Ovary (tissue), 9 donors: ENCODE results near the gene LRRC32. TPM values are rescaled to one million over a fixed set of nuclear protein-coding genes. Genes with fewer than 3 reads are reported as not detected.

Source experiments
- DNase-seq, 5 donors: peaks; one replicate each; pipeline ENCODE4 v3.0.0-alpha.2; 2019 to 2020
- H3K27ac ChIP-seq, 2 donors: fragments of 200-600 bp; one replicate each; pipeline versions ENCODE4 v1.5.1 to v1.8.0; 2019 to 2022
- H3K27me3 ChIP-seq: fragments of 200-600 bp; one replicate; pipeline ENCODE4 v1.8.0; 2022
- H3K36me3 ChIP-seq: fragments of 200-600 bp; sonication (generic); one replicate; pipeline ENCODE4 v1.5.1; 2019
- H3K4me1 ChIP-seq: one replicate; pipeline ENCODE4 v1.8.1; 2013; ENCODE audit warnings: mild to moderate bottlenecking, moderate library complexity; ENCODE audit not compliant: insufficient read depth
- H3K4me3 ChIP-seq: fragments of 200-600 bp; sonication (generic); one replicate; pipeline ENCODE4 v1.5.1; 2017
- H3K9me3 ChIP-seq, 2 donors: fragments of 200-600 bp in 1 of 2; sonication (generic) in 1 of 2; one replicate each; pipeline versions ENCODE4 v1.5.1 to v1.8.1; 2013 to 2019; ENCODE audit warnings: mild to moderate bottlenecking in 1 of 2, moderate library complexity in 1 of 2
- CTCF ChIP-seq, 3 donors: fragments of 450-650 bp in 2 of 3; fragments of 200-600 bp in 1 of 3; IDR thresholded peaks; one replicate each; pipeline versions ENCODE4 v1.5.1 to v1.8.0; 2016 to 2022; ENCODE audit warnings: antibody characterized with exemption in 3 of 3, mild to moderate bottlenecking in 1 of 3
- EP300 ChIP-seq: sonication (generic); formaldehyde crosslinking; IDR thresholded peaks from one replicate; pipeline ENCODE4 v1.6.1; 2017; ENCODE audit warnings: antibody characterized with exemption
- POLR2A ChIP-seq: fragments of 450-650 bp; IDR thresholded peaks from one replicate; pipeline ENCODE4 v1.6.1; 2017; ENCODE audit warnings: antibody characterized with exemption, mild to moderate bottlenecking, moderate library complexity
- WGBS, 3 donors: extraction: QIAGEN DNeasy Blood & Tissue Kit in 1 of 3; methylation state at CpG; one replicate each; pipeline versions ENCODE4 v1.1.5 to v1.1.7; 2013 to 2017; 5-methylcytosine and 5-hydroxymethylcytosine counted together
- intact Hi-C, 4 donors: fragments of 100-400 bp; cut with DNase I; formaldehyde crosslinking; loops; one replicate each; pipeline versions ENCODE4 v1.11.0 to v1.15.1; 2022 to 2023
- polyA plus RNA-seq, 2 donors: library from polyadenylated mRNA; stranded (reverse); fragments of 200-250 nt in 1 of 2; fragments of 350-450 nt in 1 of 2; fragmentation: Illumina TruSeq in 1 of 2; extraction: RNeasy Lipid Tissue Mini Kit (QIAGEN cat#74804) in 1 of 2; gene quantifications; one replicate each; pipeline ENCODE4 v1.2.3, GENCODE V29; 2013 to 2014
- total RNA-seq, 7 donors: library from RNA; depleted of rRNA in 2 of 7; stranded (reverse); fragments of >200 nt in 2 of 7; fragmentation: NEBNext Ultra II Directional in 3 of 7; extraction: Animal tissue kit (Norgen Biotek cat#: 25700) in 3 of 7; gene quantifications; one replicate each; pipeline versions ENCODE4 v1.1.0 to v1.2.4, GENCODE V29; 2016 to 2023
- donor health status: DM: no; HTN: no; CAD: no; lungs with moderate emphysema.
- donor health status: DM: no; HTN: no; CAD: no.
- donor health status: Bipolar disorder and iron deficiency.
- donor health status: DM: yes; HTN: yes; CAD: no.
- donor health status: DM: no; HTN: no; CAD: no.
- donor health status: DM: yes; HTN: yes; CAD: no.

LRRC32 gene
- total and polyA plus RNA-seq, 9 donors = 3.2 to 47.1 (median 29.5) TPM

GRCh38 chr11:76706667-76707066 lies 36.1 kb upstream of the LRRC32 start:
- Histone ChIP-seq H3K36me3 (no peaks in the 10 kb centered on the region), H3K27me3 (no peaks in the 10 kb centered on the region), H3K9me3 (no peaks in the 10 kb centered on the region), H3K4me3 (no peak overlapping the region), H3K4me1 (no peaks in the 10 kb centered on the region), H3K27ac (no peak overlapping the region)
- 88 to 94% (median 89%) methylated on average over 5 of the region's 5 CpGs for WGBS, 3 donors
- TF ChIP-seq CTCF (IDR thresholded peaks at IDR 0.05) = no peak
- no peak for TF ChIP-seq POLR2A
- TF ChIP-seq EP300 = no peak
- no peak for DNase-seq
- intact Hi-C loops = no loop called here

- Histone ChIP-seq H3K27me3 (no peaks in the 10 kb centered on the region), H3K4me1 (no peaks in the 10 kb centered on the region), H3K9me3 (no peaks in the 10 kb centered on the region), H3K4me3 (no peak overlapping the region), H3K36me3 (no peaks in the 10 kb centered on the region), H3K27ac (no peak overlapping the region)
- TF ChIP-seq EP300 (no peak), CTCF (IDR thresholded peaks at IDR 0.05) (no peak)
- 93 to 97% (median 93%) methylated on average over 5 of the region's 5 CpGs for WGBS, 3 donors
- intact Hi-C loops = no loop called here
- no peak for DNase-seq
These were observed 35.3 kb upstream of the LRRC32 start for GRCh38 chr11:76705826-76706225.

- Histone ChIP-seq H3K4me3 (no peak overlapping the region), H3K36me3 (no peaks in the 10 kb centered on the region), H3K4me1 (no peaks in the 10 kb centered on the region), H3K27me3 (no peaks in the 10 kb centered on the region), H3K27ac (no peak overlapping the region), H3K9me3 (no peaks in the 10 kb centered on the region)
- intact Hi-C loops = no loop called here
- 66 to 75% (median 68%) methylated on average over 5 of the region's 5 CpGs for WGBS, 3 donors
- TF ChIP-seq EP300 = no peak
- TF ChIP-seq POLR2A = no peak
- TF ChIP-seq CTCF (IDR thresholded peaks at IDR 0.05) = no peak
- no peak for DNase-seq
These were observed 33.8 kb upstream of the LRRC32 start for GRCh38 chr11:76704171-76704948.

GRCh38 chr11:76703707-76704106 lies 33.2 kb upstream of the LRRC32 start:
- DNase-seq = no peak
- Histone ChIP-seq H3K27ac (no peak overlapping the region), H3K27me3 (no peaks in the 10 kb centered on the region), H3K9me3 (no peaks in the 10 kb centered on the region), H3K36me3 (no peaks in the 10 kb centered on the region), H3K4me1 (no peaks in the 10 kb centered on the region), H3K4me3 (no peak overlapping the region)
- intact Hi-C loops = no loop called here
- 91 to 97% (median 97%) methylated on average over 1 of the region's 1 CpG for WGBS, 3 donors
- TF ChIP-seq CTCF (IDR thresholded peaks at IDR 0.05) (no peak), POLR2A (no peak), EP300 (no peak)
